Kidney capillary endothelial cell (primary cell): ENCODE measurements around the gene F7.
"Not testable (repeated sequence)": the region's sequence is repeated elsewhere in the genome, so short reads cannot be mapped to it uniquely, and the experiment has no call there.

ENCODE experiments used
- DNase-seq: peaks from one replicate; pipeline ENCODE4 v3.0.0-alpha.2; 2018; ENCODE audit warnings: low spot score

The F7 gene

GRCh38 chr13:113105032-113105920 lies at the start of gene F7:
Gene F7, plus strand, starts transcription at chr13:113105791. Its CDS starts 51 bp downstream, at chr13:113105842.
- DNase-seq = no peak

- no peak for DNase-seq
Observed at GRCh38 chr13:113057084-113057483, 48.5 kb upstream of the F7 start.

DNA sequence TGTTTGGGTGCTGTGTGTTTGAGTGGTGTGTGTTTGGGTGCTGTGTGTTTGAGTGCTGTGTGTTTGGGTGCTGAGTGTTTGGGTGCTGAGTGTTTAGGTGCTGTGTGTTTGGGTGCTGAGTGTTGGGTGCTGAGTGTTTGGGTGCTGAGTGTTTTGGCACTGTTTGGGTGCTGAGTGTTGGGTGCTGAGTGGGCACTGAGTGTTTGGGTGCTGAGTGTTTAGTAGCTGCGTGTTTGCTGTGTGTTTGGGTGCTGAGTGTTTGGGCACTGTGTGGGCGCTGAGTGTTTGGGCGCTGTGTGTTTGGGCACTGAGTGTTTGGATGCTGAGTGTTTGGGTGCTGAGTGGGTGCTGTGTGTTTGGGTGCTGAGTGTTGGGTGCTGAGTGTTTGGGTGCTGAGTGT lies 48.0 kb upstream of the F7 start:
- not testable (repeated sequence) for DNase-seq

DNA sequence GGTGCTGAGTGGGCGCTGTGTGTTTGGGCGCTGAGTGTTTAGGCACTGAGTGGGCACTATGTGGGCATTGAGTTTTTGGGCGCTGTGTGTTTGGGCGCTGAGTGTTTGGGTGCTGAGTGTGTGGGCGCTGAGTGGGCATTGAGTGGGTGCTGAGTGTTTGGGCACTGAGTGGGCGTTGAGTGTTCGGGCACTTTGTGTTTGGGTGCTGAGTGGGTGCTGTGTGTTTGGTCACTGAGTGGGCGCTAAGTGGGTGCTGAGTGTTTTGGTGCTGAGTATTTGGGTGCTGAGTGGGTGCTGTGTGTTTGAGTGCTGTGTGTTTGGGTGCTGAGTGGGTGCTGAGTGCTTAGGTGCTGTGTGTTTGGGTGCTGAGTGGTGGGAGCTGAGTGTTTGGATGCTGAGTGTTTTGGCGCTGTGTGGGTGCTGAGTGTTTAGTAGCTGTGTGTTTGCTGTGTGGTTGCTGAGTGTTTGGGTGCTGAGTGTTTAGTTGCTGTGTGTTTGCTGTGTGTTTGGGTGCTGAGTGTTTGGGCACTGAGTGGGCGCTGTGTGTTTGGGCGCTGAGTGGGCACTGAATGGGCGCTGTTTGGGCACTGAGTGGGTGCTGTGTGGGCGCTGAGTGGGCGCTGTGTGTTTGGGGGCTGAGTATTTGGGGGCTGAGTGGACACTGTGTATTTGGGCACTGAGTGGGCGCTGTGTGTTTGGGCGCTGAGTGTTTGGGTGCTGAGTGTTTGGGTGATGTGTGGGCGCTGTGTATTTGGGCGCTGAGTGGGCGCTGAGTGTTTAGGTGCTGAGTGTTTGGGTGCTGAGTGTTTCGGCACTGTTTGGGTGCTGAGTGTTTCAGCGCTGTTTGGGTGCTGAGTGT lies 47.2 kb upstream of the F7 start:
- DNase-seq = no peak

- DNase-seq = no peak
Observed at GRCh38 chr13:113058988-113059850, 46.4 kb upstream of the F7 start.

DNA sequence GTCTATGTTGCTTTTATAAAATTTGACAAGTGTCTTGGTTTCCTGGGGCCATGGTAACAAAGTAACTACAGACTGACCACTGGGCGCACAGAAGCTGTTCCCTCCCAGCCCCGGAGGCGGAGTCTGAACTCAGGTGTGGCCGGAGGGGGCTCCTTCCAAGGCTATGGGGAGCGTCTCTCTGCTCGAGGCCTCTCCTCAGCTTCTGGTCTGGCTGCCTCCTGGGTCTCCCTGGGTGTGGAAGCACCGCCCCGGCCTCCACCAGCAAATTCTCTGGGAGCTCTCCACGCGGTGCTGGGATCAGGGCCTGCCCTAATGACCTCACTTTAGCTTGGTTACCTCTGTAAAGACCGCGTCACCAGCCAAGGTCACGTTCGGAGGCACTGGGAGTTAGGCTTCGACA lies 45.7 kb upstream of the F7 start:
- no peak for DNase-seq

DNA sequence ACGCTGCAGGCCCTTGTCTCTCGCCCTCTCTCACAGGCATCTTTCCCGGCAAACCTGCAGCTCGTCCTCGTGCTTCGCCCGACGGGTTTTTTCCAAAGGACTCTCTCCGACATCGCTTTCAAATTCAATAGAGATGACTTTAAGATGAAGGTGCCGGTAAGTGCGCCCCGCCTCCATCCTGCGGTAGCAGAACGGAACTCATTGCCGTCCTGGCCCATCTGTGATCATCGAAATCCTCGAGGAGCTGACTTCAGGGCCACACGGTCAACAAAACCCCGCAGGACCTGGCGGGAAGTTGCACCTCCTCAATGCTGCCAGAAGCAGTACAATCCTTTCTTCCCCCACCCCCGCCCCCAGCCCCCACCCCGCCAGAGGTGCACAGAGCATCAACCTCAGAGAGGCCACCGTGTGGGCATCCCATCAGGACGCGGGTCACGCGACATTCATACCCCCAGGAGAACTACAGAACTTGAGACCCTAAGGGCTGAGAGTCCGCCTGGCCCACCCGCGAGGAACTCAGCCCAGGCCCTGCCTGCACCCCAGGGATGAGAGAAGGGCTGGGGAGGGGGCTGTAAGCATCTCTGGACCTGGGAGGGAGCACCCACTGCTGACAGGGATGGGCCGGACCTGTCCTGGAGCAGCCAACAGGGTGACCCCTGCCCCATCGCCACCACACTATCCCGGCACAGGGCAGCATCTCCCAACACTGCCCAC lies 44.9 kb upstream of the F7 start:
- DNase-seq = no peak

DNA sequence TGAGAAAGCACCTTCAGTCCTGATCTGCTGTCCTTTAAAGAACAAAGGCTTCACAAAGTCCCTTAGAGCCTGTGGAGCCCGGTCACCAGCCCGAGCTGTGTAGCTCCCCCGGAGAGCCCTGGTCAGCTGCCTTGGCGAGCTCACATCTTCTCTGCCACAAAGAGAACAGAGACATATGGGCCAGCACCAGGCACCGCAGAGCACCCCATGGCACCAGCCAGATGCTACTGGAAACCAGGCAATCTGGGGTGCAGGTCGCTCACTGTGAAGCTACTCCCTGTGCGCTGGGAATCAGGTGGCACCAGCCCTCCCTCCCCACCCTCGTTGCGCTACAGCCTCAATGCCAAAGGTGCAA lies 44.3 kb upstream of the F7 start:
- DNase-seq = no peak

- DNase-seq = no peak
Observed at GRCh38 chr13:113061796-113062425, 43.7 kb upstream of the F7 start.

DNA sequence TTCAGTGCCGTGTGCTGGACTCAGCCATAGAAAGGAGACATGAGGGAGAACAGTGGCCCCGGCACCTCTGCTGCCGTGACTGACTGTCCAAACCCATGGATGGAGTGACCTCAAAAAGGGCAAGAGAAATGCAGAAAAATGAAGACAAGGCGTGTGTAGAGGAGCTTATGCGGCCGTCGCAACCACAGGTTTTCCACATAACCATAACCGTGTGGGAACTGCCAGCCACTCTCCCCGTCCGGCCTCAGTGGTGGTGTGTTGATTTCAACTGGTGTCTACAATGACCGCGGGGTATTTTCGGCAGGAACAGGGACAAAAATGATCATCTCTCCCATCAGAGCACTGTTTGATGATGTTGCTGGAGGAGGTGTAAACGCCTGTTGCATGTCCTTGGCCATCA lies 42.9 kb upstream of the F7 start:
- DNase-seq = no peak

GRCh38 chr13:113063091-113063491 lies 42.5 kb upstream of the F7 start:
- DNase-seq = no peak

DNA sequence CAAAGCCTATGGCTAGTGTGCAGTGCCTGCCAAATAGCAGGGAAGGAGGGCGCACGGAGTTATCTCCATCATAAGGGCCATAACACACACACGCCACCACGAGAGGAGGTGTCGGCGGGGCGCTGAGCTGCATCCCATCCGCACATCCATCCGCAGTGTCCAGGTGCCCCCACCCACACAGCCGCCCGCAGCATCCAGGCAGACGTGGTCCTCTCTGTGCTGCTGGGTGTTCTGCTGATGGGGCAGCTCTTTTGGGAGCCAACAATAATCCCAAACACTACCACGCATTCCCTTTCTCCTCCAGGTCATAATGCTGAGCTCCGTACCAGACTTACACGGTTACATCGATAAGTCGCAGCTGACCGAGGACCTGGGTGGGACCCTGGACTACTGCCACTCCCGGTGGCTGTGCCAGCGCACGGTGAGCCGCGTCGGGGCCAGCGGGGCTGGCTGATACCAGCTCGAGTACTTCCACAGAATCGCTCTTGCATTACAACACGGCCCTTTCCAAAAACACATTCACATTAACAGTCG lies 41.5 kb upstream of the F7 start:
- DNase-seq = no peak

DNA sequence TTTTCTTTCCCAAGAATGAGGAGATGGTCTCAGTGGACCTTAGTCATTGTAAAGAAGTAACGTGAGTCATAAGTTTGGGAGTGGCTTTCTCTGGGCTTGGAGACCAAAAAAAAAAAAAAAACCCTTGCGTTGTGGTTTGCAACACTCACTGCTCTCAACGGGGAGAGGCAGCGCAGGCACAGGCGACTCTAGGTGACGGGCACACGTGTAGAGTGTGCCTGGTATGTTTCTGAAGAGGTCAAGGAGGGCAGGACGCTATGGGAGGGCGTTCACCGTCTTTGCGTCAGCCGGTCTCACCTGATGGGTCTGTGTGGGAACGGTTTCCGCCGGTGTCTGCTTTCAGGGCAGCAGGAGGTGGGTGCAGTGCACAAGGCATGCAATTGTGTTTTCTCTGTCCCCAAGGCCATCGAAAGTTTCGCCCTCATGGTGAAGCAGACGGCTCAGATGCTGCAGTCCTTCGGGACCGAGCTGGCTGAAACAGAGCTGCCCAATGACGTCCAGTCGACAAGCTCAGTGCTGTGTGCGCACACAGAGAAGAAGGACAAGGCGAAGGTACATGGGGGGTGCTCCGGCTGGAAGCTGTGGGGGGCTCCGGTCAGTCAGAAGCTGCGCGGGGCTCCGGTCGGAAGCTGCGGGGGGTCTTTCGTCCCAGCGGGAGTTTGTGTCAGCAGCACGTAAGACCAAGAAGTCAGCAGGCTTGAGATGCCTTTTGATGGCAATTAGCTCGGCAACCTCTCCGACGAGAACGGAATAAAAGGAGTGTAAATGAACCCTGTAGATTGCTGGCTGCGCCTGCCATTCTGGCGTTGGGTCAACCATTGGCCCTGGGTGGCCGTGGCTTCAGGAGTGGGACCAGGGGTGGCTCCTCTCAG lies 40.8 kb upstream of the F7 start:
- DNase-seq = no peak

- DNase-seq = no peak
Observed at GRCh38 chr13:113065406-113066141, 40.0 kb upstream of the F7 start.

DNA sequence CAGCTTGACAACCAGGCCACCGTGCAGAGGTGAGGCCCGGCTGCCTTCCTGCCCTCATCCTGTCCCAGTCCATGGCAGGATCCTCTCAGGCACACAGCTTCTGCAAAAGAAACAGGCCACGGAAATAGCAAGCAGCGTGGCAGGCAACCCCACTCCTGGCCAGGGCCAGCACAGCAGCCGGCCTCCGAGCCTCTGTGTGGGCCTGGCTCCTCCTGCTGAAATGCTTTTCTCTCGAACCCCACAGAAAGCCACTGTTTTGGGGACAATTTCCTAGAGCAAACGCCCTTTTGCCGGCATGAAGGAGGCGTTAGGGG lies 39.5 kb upstream of the F7 start:
- DNase-seq = no peak

DNA sequence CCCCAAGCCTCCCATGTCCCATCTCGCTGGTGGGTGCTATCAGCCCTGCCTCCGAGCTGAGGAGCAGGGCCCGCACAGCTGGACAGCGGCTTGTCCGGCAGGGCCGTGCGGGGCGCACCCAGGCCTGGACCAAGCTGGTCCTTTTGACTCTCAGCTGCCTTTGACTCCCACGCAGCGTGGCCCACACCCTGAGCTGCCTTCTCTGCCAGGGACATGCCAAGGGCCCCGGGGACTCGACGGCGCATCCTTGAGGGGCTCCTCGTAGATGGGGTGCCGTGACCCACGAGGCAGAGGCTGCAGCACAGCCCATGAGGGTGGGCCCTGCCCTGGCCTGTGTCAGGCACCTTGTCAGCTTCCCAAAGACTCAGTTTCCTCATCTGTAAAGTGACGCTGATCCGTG lies 38.8 kb upstream of the F7 start:
- no peak for DNase-seq

DNA sequence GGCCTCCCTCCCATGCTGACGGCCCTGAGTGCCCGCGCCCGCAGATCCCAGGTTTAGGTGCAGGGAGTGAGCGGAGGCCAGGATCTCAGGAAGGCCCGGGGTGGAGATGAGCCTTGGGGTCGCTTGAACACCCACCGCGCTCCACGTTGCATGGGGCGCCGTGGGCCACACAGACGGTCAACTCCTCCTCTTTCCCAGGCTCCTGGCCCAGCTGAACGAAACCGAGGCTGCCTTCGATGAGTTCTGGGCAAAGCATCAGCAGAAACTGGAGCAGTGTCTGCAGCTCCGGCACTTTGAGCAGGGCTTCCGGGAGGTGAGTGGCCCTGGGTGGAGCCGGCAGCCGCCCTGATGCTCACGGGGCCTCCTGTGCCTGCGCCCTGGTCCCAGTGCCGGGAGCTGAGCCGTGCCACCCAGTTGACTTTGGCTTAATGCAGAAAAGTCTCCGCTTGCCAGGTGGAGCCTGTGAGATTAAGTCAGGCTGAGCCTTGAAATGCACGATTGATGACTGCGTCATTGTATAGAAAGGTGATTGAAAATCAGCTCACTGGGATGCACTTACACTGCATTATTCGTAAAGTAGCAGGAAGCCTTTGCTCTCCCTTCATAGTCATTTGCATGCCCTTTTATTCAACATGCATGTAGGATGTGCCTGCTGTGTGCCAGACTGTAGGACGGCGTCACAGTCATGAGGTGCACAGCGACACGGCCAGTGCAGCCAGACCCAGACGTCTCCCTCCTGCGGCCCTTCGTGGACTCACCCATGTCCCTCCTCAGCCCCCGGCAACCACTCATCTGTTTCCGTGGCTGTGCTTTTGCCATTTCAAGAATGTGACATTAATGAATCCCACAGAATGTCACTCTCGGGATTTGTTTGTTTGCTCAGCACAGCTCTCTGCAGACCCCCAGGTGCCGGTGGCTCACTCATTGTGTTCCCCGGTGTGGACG lies 35.5 kb upstream of the F7 start:
- DNase-seq = no peak

DNA sequence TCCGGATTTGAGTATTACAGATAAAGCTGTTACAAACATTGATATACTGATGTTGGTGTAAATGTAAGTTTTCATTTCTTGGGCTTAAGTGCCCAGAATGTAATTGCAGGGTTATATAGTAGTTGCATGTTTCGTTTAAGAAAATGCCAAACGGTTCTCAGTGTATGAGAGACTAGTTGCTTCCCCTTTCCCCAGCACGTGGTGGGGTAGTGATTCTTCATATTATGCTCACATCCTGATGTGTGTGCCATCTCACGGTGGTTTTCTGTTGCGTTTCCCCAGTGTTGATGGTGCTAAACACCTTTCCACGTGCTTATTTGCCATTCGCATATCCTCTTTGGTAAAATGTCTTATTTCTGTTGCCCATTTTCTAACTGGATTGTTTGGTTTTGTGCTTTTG lies 34.7 kb upstream of the F7 start:
- no peak for DNase-seq
